Measurements from ENCODE around the gene TSR3. TPM values are rescaled to one million over a fixed set of nuclear protein-coding genes. Genes with fewer than 3 reads are reported as not detected.

Gene TSR3
- total and polyA plus RNA-seq, 3 experiments from 2014 or later: 91.8 to 109 (median 102) TPM

DNA sequence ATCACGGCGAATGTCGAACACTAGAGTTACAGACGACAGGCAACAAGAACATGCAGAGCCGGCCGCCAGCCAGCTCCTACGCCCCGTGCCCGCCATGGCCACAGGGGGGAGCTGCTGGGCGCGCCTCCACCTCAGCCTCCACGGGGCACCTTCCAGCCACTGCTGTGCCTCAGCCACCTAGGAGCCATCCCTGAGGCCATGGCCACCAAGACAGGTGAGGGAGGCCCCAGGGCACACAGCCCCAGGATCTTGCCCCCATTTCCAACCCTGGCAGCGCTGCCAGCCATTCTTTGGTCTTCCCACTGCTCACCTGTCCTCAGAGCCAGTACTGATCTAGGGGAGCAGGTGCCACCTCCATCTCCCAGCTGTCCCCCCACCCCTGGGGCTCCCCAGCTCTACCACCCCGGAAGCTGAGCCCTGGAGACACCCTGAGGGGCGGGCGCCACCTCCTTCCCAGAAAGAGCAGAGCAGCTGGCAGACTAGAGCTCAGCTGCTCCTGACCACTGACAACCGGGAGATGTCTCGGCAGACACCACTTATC, 11.9 kb upstream of the TSR3 start:
- H3K4me1 Mint-ChIP-seq: peaks cover 0 to 8% (median 3%) of the 10 kb centered on the region in 3 donors
- H3K4me1 ChIP-seq (ENCODE audit: insufficient read depth, low read length): no peaks in the 10 kb centered on the region
- no peaks in the 10 kb centered on the region for H3K9me3 Mint-ChIP-seq
- H3K27ac ChIP-seq (ENCODE audit: low read depth, low read length): no peak overlapping the region
- H3K27me3 ChIP-seq (ENCODE audit: insufficient read depth, low read length, poor library complexity, severe bottlenecking): no peaks in the 10 kb centered on the region
- H3K4me3 ChIP-seq (ENCODE audit: low read length): no peak overlapping the region
- DNase-seq: peak; percentile 52 to 77 (median 58)
- POLR2A ChIA-PET: interaction anchor here (0.6 kb wide), 1 partner anchor 42 kb away, joined by 8 read pairs; no protein-coding TSS in a partner anchor
- H3K36me3 Mint-ChIP-seq: peaks cover 0 to 73% (median 0%) of the 10 kb centered on the region in 3 donors
- H3K9me3 ChIP-seq (ENCODE audit: low read length): no peaks in the 10 kb centered on the region
- CTCF ChIA-PET: interaction anchor here (1.0 to 3.2 kb wide), 11 partner anchors 10 to 343 kb away, joined by 3 to 18 read pairs (median 4); no protein-coding TSS in a partner anchor
- H3K36me3 ChIP-seq (ENCODE audit: insufficient read depth, low read length): peaks cover 9% of the 10 kb centered on the region
- H3K27me3 Mint-ChIP-seq: no peaks in the 10 kb centered on the region
- H3K4me3 Mint-ChIP-seq: no peak overlapping the region
- H3K27ac Mint-ChIP-seq: peak overlapping the region in 6 of 8 donors; percentile 33 to 83 (median 81)

DNA sequence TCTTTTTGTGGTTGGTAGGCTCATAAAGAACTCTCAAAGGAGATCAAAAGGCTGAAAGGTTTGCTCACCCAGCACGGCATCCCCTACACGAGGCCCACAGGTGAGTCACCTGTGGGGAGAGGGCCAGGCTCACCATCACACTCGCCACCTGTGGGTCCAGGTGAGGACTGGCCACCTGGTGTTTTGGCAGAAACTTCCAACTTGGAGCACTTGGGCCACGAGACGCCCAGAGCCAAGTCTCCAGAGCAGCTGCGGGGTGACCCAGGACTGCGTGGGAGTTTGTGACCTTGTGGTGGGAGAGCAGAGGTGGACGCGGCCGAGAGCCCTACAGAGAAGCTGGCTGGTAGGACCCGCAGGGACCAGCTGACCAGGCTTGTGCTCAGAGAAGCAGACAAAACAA, 11.1 kb upstream of the TSR3 start:
- no peaks in the 10 kb centered on the region for H3K9me3 Mint-ChIP-seq
- no peak overlapping the region for H3K4me3 ChIP-seq (ENCODE audit: low read length)
- peak overlapping the region in 1 of 8 donors; percentile 83 for H3K27ac Mint-ChIP-seq
- H3K27me3 ChIP-seq (ENCODE audit: insufficient read depth, low read length, poor library complexity, severe bottlenecking): no peaks in the 10 kb centered on the region
- no peaks in the 10 kb centered on the region for H3K27me3 Mint-ChIP-seq
- ChIA-PET CTCF (interaction anchor here (0.9 to 3.2 kb wide), 8 partner anchors 9 to 344 kb away, joined by 3 to 18 read pairs (median 5); no protein-coding TSS in a partner anchor), POLR2A (no interaction called here)
- no peak overlapping the region for H3K27ac ChIP-seq (ENCODE audit: low read depth, low read length)
- DNase-seq: no peak
- peaks cover 9% of the 10 kb centered on the region for H3K36me3 ChIP-seq (ENCODE audit: insufficient read depth, low read length)
- H3K4me3 Mint-ChIP-seq: no peak overlapping the region
- H3K4me1 ChIP-seq (ENCODE audit: insufficient read depth, low read length): no peaks in the 10 kb centered on the region
- H3K36me3 Mint-ChIP-seq: peaks cover 0 to 72% (median 0%) of the 10 kb centered on the region in 3 donors
- peaks cover 0 to 12% (median 5%) of the 10 kb centered on the region in 3 donors for H3K4me1 Mint-ChIP-seq
- no peaks in the 10 kb centered on the region for H3K9me3 ChIP-seq (ENCODE audit: low read length)

DNA sequence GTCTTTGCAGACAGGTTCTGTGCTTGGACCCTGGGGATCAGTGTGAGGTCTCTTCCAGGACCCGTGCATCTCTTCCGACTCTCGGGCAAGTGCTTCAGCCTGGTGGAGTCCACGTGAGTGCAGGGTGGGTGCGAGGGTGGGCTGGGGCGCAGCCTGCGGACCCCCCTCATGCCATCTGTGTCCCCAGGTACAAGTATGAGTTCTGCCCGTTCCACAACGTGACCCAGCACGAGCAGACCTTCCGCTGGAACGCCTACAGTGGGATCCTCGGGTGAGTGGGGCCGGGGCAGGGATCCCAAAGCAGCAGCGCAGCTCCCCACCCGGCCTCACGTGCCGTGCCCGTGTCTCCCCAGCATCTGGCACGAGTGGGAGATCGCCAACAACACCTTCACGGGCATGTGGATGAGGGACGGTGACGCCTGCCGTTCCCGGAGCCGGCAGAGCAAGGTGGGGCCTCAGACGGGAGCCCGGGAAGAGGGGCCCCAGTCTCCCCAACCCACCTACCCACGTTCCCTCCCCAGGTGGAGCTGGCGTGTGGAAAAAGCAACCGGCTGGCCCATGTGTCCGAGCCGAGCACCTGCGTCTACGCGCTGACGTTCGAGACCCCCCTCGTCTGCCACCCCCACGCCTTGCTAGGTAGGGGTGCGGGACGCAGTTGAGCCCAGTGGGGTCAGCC, 10.1 kb upstream of the TSR3 start:
- no peaks in the 10 kb centered on the region for H3K27me3 Mint-ChIP-seq
- no peak overlapping the region for H3K27ac ChIP-seq (ENCODE audit: low read depth, low read length)
- DNase-seq: no peak
- H3K36me3 Mint-ChIP-seq: peaks cover 0 to 68% (median 0%) of the 10 kb centered on the region in 3 donors
- peaks cover 0 to 13% (median 5%) of the 10 kb centered on the region in 3 donors for H3K4me1 Mint-ChIP-seq
- peaks cover 9% of the 10 kb centered on the region for H3K36me3 ChIP-seq (ENCODE audit: insufficient read depth, low read length)
- H3K27ac Mint-ChIP-seq: no peak overlapping the region
- H3K9me3 ChIP-seq (ENCODE audit: low read length): no peaks in the 10 kb centered on the region
- no peaks in the 10 kb centered on the region for H3K9me3 Mint-ChIP-seq
- POLR2A ChIA-PET: no interaction called here
- H3K27me3 ChIP-seq (ENCODE audit: insufficient read depth, low read length, poor library complexity, severe bottlenecking): no peaks in the 10 kb centered on the region
- CTCF ChIA-PET: interaction anchor here (0.9 to 2.4 kb wide), 3 partner anchors 8 to 69 kb away, joined by 3 to 11 read pairs (median 3); no protein-coding TSS in a partner anchor
- H3K4me1 ChIP-seq (ENCODE audit: insufficient read depth, low read length): no peaks in the 10 kb centered on the region
- H3K4me3 Mint-ChIP-seq: no peak overlapping the region
- no peak overlapping the region for H3K4me3 ChIP-seq (ENCODE audit: low read length)

DNA sequence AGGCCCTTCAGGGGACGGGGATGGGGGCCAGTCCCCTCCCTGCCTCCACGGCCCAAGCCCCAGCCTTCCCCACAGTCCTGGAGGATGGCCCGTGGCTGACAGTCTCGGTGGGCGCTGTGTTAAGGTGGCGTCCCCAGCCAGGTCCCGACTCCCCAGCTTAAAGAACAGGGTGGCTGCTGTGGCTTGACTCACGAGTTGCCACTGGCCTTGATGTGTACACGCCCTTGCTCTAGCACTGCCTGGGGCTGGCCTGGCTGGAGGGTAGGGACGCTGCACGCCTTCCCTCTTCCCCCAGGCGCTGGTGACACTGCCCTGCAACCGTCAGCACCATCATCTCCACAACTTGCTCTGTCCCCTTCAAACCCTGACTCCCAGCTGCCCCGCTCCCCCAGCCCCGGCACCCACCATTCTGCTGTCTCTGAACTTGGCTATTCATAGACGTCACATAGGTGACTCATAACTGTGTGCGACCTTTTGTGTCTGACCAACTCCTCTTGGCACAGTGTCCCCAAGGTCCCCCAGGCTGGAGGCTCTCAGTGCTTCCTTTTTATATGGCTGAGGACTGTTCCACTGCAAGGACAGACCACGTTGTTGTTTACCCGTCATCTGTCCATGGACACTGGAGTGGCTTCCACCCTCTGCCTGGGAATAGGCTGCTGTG, 6.4 kb upstream of the TSR3 start:
- CTCF ChIA-PET: no interaction called here
- no peaks in the 10 kb centered on the region for H3K9me3 ChIP-seq (ENCODE audit: low read length)
- Mint-ChIP-seq H3K4me3 (peak overlapping the region in 2 of 7 donors; percentile 15 to 31), H3K36me3 (peaks cover 0 to 36% (median 0%) of the 10 kb centered on the region in 3 donors), H3K27me3 (peaks cover 0 to 2% of the 10 kb centered on the region in 2 donors), H3K9me3 (no peaks in the 10 kb centered on the region), H3K27ac (peak overlapping the region in 3 of 8 donors; percentile 21 to 87 (median 86)), H3K4me1 (peaks cover 14 to 35% (median 16%) of the 10 kb centered on the region in 3 donors)
- no peak for DNase-seq
- H3K4me3 ChIP-seq (ENCODE audit: low read length): no peak overlapping the region
- H3K27ac ChIP-seq (ENCODE audit: low read depth, low read length): no peak overlapping the region
- peaks cover 6% of the 10 kb centered on the region for H3K36me3 ChIP-seq (ENCODE audit: insufficient read depth, low read length)
- H3K27me3 ChIP-seq (ENCODE audit: insufficient read depth, low read length, poor library complexity, severe bottlenecking): no peaks in the 10 kb centered on the region
- H3K4me1 ChIP-seq (ENCODE audit: insufficient read depth, low read length): peaks cover 5% of the 10 kb centered on the region
- POLR2A ChIA-PET: no interaction called here

DNA sequence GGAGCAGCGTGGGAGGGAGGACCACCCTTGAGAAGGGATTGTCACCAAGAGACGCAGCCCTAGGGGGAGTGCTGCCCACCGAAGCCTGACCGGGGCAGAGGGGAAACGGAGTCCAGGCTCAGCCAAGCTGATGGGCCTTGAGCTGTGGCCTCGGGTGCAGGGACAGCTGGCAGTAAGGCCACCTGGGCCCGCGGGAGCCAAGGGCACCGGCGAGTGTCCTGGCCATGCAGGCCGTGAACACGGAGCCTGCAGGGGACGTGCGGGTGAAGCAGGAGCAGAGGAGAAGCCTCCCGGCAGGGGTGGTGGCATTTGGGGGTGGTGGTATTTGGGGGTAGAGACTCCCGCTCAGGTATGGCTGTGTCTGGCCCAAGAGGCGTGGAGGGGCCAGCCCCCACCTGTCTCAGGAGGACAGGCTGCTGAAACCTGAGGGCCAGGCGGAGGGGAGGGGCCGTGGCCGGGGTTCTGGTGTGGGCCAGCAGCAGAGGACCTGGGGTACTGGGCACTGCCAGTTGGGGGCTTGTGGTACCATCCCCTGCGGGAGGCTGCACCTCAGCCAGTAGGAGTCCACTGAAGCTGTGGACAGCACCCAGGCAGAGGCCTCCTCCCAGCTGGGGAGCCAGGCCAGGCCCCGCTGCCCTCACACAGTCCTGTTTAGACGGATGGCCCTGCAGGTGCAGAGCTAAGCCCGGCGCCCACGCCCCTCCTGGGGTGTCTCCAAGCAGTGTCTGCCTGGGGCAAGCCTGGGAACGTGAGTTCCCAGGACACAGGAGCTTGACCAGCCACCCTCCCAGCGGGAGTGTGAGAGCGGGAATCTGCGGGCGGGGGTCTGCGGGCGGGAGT, 4.6 kb upstream of the TSR3 start:
- CTCF ChIA-PET: interaction anchor here (1.4 kb wide), 1 partner anchor 22 kb away, joined by 3 read pairs; no protein-coding TSS in a partner anchor
- H3K4me1 Mint-ChIP-seq: peaks cover 22 to 45% (median 23%) of the 10 kb centered on the region in 3 donors
- H3K36me3 Mint-ChIP-seq: peaks cover 0 to 27% (median 0%) of the 10 kb centered on the region in 3 donors
- no peaks in the 10 kb centered on the region for H3K27me3 ChIP-seq (ENCODE audit: insufficient read depth, low read length, poor library complexity, severe bottlenecking)
- H3K27ac ChIP-seq (ENCODE audit: low read depth, low read length): no peak overlapping the region
- no peaks in the 10 kb centered on the region for H3K9me3 ChIP-seq (ENCODE audit: low read length)
- H3K9me3 Mint-ChIP-seq: no peaks in the 10 kb centered on the region
- no peak overlapping the region for H3K4me3 ChIP-seq (ENCODE audit: low read length)
- no peak overlapping the region for H3K27ac Mint-ChIP-seq
- H3K4me3 Mint-ChIP-seq: no peak overlapping the region
- no peak for DNase-seq
- H3K4me1 ChIP-seq (ENCODE audit: insufficient read depth, low read length): peaks cover 15% of the 10 kb centered on the region
- POLR2A ChIA-PET: no interaction called here
- H3K27me3 Mint-ChIP-seq: peaks cover 0 to 6% of the 10 kb centered on the region in 2 donors
- H3K36me3 ChIP-seq (ENCODE audit: insufficient read depth, low read length): no peaks in the 10 kb centered on the region

DNA sequence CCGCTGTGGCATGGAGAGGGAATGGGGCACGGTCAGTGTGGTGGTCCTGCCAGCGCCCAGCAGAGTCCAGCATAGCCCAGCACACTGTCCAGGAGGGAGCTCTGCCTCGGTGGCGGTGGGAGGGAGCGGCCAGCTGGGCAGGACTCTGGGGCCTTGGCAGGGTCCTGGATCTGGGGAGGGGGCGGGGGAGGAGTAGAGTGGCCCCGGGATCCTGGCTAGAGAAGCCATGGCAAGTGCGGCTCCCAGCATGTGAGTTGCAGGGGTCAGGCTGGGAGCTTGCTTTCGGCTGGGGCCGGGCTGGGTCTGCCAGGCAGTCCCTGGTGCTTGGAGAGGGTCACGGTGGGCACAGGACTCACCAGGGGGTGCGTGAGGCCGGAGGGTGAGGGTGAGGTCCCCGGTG, 3.9 kb upstream of the TSR3 start:
- H3K4me3 Mint-ChIP-seq: no peak overlapping the region
- H3K27ac Mint-ChIP-seq: peak overlapping the region in 1 of 8 donors; percentile 39
- H3K9me3 Mint-ChIP-seq: no peaks in the 10 kb centered on the region
- no peaks in the 10 kb centered on the region for H3K9me3 ChIP-seq (ENCODE audit: low read length)
- DNase-seq: no peak
- H3K27ac ChIP-seq (ENCODE audit: low read depth, low read length): no peak overlapping the region
- H3K27me3 ChIP-seq (ENCODE audit: insufficient read depth, low read length, poor library complexity, severe bottlenecking): no peaks in the 10 kb centered on the region
- CTCF ChIA-PET: interaction anchor here (0.7 kb wide), 1 partner anchor 24 kb away, joined by 3 read pairs; no protein-coding TSS in a partner anchor
- H3K36me3 Mint-ChIP-seq: peaks cover 0 to 26% (median 0%) of the 10 kb centered on the region in 3 donors
- POLR2A ChIA-PET: no interaction called here
- peaks cover 24 to 51% (median 25%) of the 10 kb centered on the region in 3 donors for H3K4me1 Mint-ChIP-seq
- no peak overlapping the region for H3K4me3 ChIP-seq (ENCODE audit: low read length)
- H3K36me3 ChIP-seq (ENCODE audit: insufficient read depth, low read length): no peaks in the 10 kb centered on the region
- H3K4me1 ChIP-seq (ENCODE audit: insufficient read depth, low read length): peaks cover 22% of the 10 kb centered on the region
- peaks cover 0 to 6% of the 10 kb centered on the region in 2 donors for H3K27me3 Mint-ChIP-seq

DNA sequence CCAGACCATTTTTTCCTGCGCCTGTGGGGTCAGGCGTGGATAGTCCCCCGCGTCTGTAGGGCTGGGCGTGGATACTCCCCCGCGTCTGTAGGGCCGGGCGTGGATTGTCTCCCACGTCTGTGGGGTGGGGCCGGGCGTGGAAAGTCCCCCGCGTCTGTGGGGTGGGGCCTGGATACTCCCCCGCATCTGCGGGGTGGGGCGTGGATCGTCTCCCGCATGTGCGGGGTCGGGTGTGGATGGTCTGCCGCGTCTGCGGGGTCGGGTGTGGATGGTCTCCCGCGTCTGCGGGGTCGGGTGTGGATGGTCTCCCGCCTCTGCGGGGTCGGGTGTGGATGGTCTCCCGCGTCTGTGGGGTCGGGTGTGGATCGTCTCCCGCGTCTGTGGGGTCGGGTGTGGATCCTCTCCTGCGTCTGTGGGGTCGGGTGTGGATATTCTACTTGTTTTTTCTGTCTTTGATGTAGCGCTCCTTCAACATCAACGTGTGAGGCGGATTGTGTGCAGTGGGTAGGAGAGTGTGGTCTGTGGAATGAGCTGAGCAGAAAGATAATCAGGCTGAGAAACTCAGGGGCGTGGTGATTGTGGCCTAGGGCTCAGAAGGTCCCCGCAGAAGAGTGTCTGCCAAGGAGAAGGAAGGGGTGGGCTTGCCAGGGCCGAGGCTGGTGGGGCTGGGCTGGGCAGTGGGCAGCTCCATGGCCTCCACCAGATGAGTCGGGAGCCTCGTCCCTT, 3.3 kb upstream of the TSR3 start:
- ChIA-PET POLR2A (no interaction called here), CTCF (interaction anchor here (0.7 kb wide), 1 partner anchor 24 kb away, joined by 3 read pairs; no protein-coding TSS in a partner anchor)
- H3K4me1 ChIP-seq (ENCODE audit: insufficient read depth, low read length): peaks cover 26% of the 10 kb centered on the region
- Mint-ChIP-seq H3K4me1 (peaks cover 30 to 57% (median 30%) of the 10 kb centered on the region in 3 donors), H3K9me3 (no peaks in the 10 kb centered on the region), H3K27ac (peak overlapping the region in 3 of 8 donors; percentile 15 to 44 (median 39)), H3K36me3 (peaks cover 0 to 27% (median 0%) of the 10 kb centered on the region in 3 donors), H3K27me3 (peaks cover 0 to 6% of the 10 kb centered on the region in 2 donors), H3K4me3 (peak overlapping the region in 5 of 7 donors; percentile 15 to 78 (median 48))
- no peak overlapping the region for H3K27ac ChIP-seq (ENCODE audit: low read depth, low read length)
- no peak overlapping the region for H3K4me3 ChIP-seq (ENCODE audit: low read length)
- DNase-seq: no peak
- no peaks in the 10 kb centered on the region for H3K36me3 ChIP-seq (ENCODE audit: insufficient read depth, low read length)
- H3K9me3 ChIP-seq (ENCODE audit: low read length): no peaks in the 10 kb centered on the region
- no peaks in the 10 kb centered on the region for H3K27me3 ChIP-seq (ENCODE audit: insufficient read depth, low read length, poor library complexity, severe bottlenecking)

Data from CD8-positive, alpha-beta memory T cell (primary cell).